OCI-LY1 (cell line): ENCODE data around the gene TNFAIP1.

Experiments
- CTCF ChIP-seq: fragments of 200-600 bp; sonication (generic), shearing (Covaris generic); IDR thresholded peaks from 2 replicates; pipeline ENCODE4 v1.5.1; 2017; ENCODE audit warnings: mild to moderate bottlenecking, antibody characterized with exemption, low read length, moderate library complexity, mixed read lengths
- EZH2 ChIP-seq: fragments of 200-600 bp; sonication (generic), shearing (Covaris generic); IDR thresholded peaks from 2 replicates; pipeline ENCODE4 v1.8.0; 2017; ENCODE audit warnings: borderline replicate concordance, mixed run types, mild to moderate bottlenecking, antibody characterized with exemption, low read length, moderate library complexity, mixed read lengths

- no peak for TF ChIP-seq CTCF
- TF ChIP-seq EZH2, result no peak
Observed at GRCh38 chr17:28390563-28390962, 55.0 kb downstream of the TNFAIP1 start.
